Parathyroid adenoma (tissue), 2 donors: Measurements from ENCODE around the gene CAMTA1.
"Not testable (repeated sequence)": the region's sequence is repeated elsewhere in the genome, so short reads cannot be mapped to it uniquely, and the experiment has no call there.

ENCODE experiments used
- H2AFZ ChIP-seq: fragments of 300-600 bp; sonication (generic); one replicate; pipeline ENCODE4 v1.7.0; 2017; ENCODE audit warnings: antibody characterized with exemption, mild to moderate bottlenecking
- H3K27ac ChIP-seq: fragments of 300-600 bp; sonication (generic); one replicate; pipeline ENCODE4 v1.7.0; 2017
- H3K27me3 ChIP-seq: fragments of 300-600 bp; sonication (generic); one replicate; pipeline ENCODE4 v1.7.0; 2017; ENCODE audit warnings: low read length; ENCODE audit not compliant: control insufficient read depth, insufficient read depth
- H3K36me3 ChIP-seq: fragments of 300-600 bp; sonication (generic); one replicate; pipeline ENCODE4 v1.7.0; 2017; ENCODE audit warnings: low read length; ENCODE audit not compliant: control insufficient read depth, insufficient read depth
- H3K4me1 ChIP-seq: fragments of 300-600 bp; sonication (generic); one replicate; pipeline ENCODE4 v1.7.0; 2017; ENCODE audit warnings: control low read depth
- H3K4me2 ChIP-seq: fragments of 300-600 bp; sonication (generic); one replicate; pipeline ENCODE4 v1.7.0; 2017; ENCODE audit warnings: low read length
- H3K4me3 ChIP-seq: fragments of 300-600 bp; sonication (generic); one replicate; pipeline ENCODE4 v1.7.0; 2017; ENCODE audit warnings: low read depth, low read length
- H3K79me2 ChIP-seq: fragments of 300-600 bp; sonication (generic); one replicate; pipeline ENCODE4 v1.7.0; 2017; ENCODE audit warnings: control low read depth
- H3K9ac ChIP-seq: fragments of 300-600 bp; sonication (generic); one replicate; pipeline ENCODE4 v1.7.0; 2017; ENCODE audit warnings: mild to moderate bottlenecking
- H3K9me3 ChIP-seq: fragments of 300-600 bp; sonication (generic); one replicate; pipeline ENCODE4 v1.7.0; 2017; ENCODE audit warnings: low read length; ENCODE audit not compliant: control insufficient read depth
- CTCF ChIP-seq: fragments of 300-600 bp; sonication (generic); IDR thresholded peaks from one replicate; pipeline ENCODE4 v1.7.0; 2017; ENCODE audit warnings: antibody characterized with exemption, mild to moderate bottlenecking
- donor health status: primary hyperparathyroidism.

CAMTA1 gene

GRCh38 chr1:6827079-6827478 is 41.8 kb downstream of the CAMTA1 start:
- peaks cover 7% of the 10 kb centered on the region for H3K79me2 ChIP-seq
- TF ChIP-seq CTCF, result no peak
- no peak overlapping the region for H3K9ac ChIP-seq
- H2AFZ ChIP-seq, result no peak overlapping the region
- no peaks in the 10 kb centered on the region for H3K9me3 ChIP-seq
- peaks cover 4% of the 10 kb centered on the region for H3K4me1 ChIP-seq
- peak overlapping the region; percentile 5 for H3K27ac ChIP-seq
- no peak overlapping the region for H3K4me2 ChIP-seq
- no peak overlapping the region for H3K4me3 ChIP-seq
- no peaks in the 10 kb centered on the region for H3K36me3 ChIP-seq
- H3K27me3 ChIP-seq, result no peaks in the 10 kb centered on the region

- H3K4me3 ChIP-seq, result no peak overlapping the region
- H3K27ac ChIP-seq, result no peak overlapping the region
- no peak overlapping the region for H3K4me2 ChIP-seq
- H3K36me3 ChIP-seq, result no peaks in the 10 kb centered on the region
- H3K79me2 ChIP-seq, result peaks cover 7% of the 10 kb centered on the region
- no peaks in the 10 kb centered on the region for H3K27me3 ChIP-seq
- no peak for TF ChIP-seq CTCF
- no peak overlapping the region for H2AFZ ChIP-seq
- no peak overlapping the region for H3K9ac ChIP-seq
- H3K4me1 ChIP-seq, result peaks cover 3% of the 10 kb centered on the region
- no peaks in the 10 kb centered on the region for H3K9me3 ChIP-seq
These were observed 42.4 kb downstream of the CAMTA1 start for GRCh38 chr1:6827630-6828165.

GRCh38 chr1:6831366-6831765 is 46.1 kb downstream of the CAMTA1 start:
- Histone ChIP-seq H3K4me1 (no peaks in the 10 kb centered on the region), H3K79me2 (peaks cover 25% of the 10 kb centered on the region), H3K9ac (no peak overlapping the region), H3K27me3 (no peaks in the 10 kb centered on the region), H3K4me2 (no peak overlapping the region), H3K36me3 (no peaks in the 10 kb centered on the region), H3K9me3 (no peaks in the 10 kb centered on the region), H2AFZ (no peak overlapping the region), H3K27ac (no peak overlapping the region), H3K4me3 (no peak overlapping the region)
- TF ChIP-seq CTCF, result no peak

- H3K4me3 ChIP-seq, H3K27ac ChIP-seq, H3K9me3 ChIP-seq, H2AFZ ChIP-seq, H3K9ac ChIP-seq, H3K27me3 ChIP-seq, H3K4me2 ChIP-seq, H3K4me1 ChIP-seq, H3K36me3 ChIP-seq: not testable (repeated sequence)
- peaks cover 28% of the 10 kb centered on the region for H3K79me2 ChIP-seq
These were observed 46.8 kb downstream of the CAMTA1 start for GRCh38 chr1:6832006-6832405.

GRCh38 chr1:6832531-6833188 is 47.4 kb downstream of the CAMTA1 start:
- H3K4me1 ChIP-seq, result no peaks in the 10 kb centered on the region
- no peak overlapping the region for H3K9ac ChIP-seq
- no peak overlapping the region for H3K4me2 ChIP-seq
- H3K27me3 ChIP-seq, result no peaks in the 10 kb centered on the region
- H3K27ac ChIP-seq, result no peak overlapping the region
- H3K4me3 ChIP-seq, result no peak overlapping the region
- no peak for TF ChIP-seq CTCF
- peaks cover 28% of the 10 kb centered on the region for H3K79me2 ChIP-seq
- no peaks in the 10 kb centered on the region for H3K9me3 ChIP-seq
- H3K36me3 ChIP-seq, result no peaks in the 10 kb centered on the region
- H2AFZ ChIP-seq, result no peak overlapping the region
